ENCODE results near the gene CHAF1A.

The CHAF1A gene

DNA sequence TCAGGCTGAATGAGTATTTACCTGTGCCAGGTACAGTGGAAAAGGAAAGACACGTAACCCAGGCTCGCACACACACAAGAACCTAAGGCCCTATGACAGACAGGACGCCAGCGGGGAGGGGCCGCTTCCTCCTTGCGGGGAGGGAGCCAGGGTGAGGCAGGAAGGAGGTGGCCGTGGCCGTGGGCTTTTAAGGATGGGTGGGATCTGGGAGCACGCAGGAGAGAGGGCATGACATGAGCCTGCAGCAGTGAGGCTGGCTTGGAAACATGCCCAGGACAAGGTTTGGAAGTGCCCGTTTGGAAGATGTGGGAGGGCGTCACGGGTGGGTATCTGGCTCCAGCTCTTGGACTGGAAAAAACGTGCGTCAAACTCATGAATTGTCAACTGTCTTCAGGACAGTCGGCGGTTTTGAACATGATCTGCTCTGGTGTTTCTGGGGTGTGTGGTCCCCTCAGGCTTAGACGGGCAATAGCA is 22.1 kb upstream of the CHAF1A start:
- Mint-ChIP-seq H3K36me3 (ENCODE audit: low read depth) (peaks cover 12% of the 10 kb centered on the region), H3K27ac (peak overlapping the region; percentile 91), H3K9me3 (no peaks in the 10 kb centered on the region), H3K27me3 (ENCODE audit: low read depth) (no peaks in the 10 kb centered on the region), H3K4me1 (ENCODE audit: low read depth) (peaks cover 48% of the 10 kb centered on the region), H3K4me3 (peak overlapping the region; percentile 84)
- DNase-seq (ENCODE audit: low spot score), result no peak

DNA sequence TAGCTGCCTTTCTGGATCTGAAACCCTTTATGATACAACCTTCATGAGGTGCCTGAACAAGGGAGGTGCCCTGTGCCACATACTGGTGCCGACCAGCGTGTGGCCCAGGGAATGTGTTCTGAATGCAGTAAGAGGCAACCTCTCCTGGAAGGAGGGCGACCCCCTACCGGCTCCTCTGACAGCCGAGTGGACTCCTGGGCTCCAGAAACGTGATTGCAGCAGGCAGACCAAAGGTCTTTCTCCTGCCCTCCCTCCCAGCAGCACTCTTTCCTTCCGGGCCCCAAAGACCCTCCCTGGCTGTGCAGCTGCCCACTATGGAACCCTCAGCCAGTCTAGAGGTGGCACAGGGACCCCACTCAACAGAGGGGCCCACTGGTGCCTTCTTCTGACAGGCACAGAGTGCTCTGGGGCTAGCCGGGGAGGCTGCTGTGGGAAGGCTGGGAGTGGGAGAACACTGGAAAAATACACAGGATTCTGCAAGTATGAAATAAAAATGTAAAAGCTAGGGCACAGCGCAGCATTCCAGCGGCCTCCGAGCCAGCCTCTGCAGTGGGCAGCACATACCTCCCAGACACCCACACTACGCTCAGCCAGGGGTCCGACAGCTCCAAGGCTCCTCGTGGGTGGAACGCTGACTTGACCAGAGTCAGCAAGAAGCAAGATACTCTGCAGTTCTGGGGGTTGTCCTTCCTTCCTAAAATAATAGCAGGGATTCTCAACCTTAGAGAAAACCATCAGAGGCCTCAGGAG is 17.0 kb upstream of the CHAF1A start:
- Mint-ChIP-seq H3K27me3 (ENCODE audit: low read depth) (no peaks in the 10 kb centered on the region), H3K27ac (no peak overlapping the region), H3K36me3 (ENCODE audit: low read depth) (peaks cover 7% of the 10 kb centered on the region), H3K4me3 (no peak overlapping the region), H3K4me1 (ENCODE audit: low read depth) (peaks cover 22% of the 10 kb centered on the region), H3K9me3 (no peaks in the 10 kb centered on the region)
- no peak for DNase-seq (ENCODE audit: low spot score)

GRCh38 chr19:4386041-4386782 is 16.2 kb upstream of the CHAF1A start:
- no peak overlapping the region for H3K4me3 Mint-ChIP-seq
- no peaks in the 10 kb centered on the region for H3K27me3 Mint-ChIP-seq (ENCODE audit: low read depth)
- no peaks in the 10 kb centered on the region for H3K9me3 Mint-ChIP-seq
- peaks cover 20% of the 10 kb centered on the region for H3K4me1 Mint-ChIP-seq (ENCODE audit: low read depth)
- no peak for DNase-seq (ENCODE audit: low spot score)
- H3K36me3 Mint-ChIP-seq (ENCODE audit: low read depth), result peaks cover 7% of the 10 kb centered on the region
- H3K27ac Mint-ChIP-seq, result no peak overlapping the region

DNA sequence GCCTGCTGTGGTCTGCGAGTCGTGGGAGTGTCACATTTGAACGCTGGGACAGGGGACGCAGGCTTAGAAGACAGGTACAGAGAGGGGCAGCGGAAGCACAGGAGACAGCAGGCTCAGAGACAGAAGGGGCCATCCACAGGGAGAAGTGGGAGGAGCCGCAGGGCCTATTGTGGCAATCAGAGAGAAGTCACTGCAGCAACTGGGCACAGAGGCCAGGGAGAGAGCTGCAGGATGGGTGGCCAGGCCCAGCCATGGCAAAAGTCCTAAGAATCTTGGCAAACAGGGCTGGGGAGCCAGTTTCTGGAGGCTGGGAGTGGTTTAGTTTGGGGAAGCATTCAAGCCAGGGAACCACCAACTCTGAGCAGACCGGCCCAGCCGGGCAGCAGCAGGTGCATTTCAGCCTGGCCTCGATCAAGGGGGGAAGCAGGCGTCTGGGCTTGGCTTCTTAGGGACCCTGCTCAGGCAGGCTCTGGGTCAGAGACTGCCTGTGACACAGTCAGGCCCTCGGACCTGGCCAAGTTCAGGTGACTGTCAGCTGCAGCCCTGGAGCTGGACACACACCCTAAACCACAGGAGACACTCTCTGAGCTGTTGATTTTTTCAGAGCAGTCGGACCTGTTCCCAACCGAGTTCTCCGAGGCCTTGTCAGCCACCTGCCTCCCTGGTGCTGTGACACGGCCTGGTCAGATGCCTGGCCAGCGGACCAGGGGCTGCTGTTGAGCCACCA is 13.9 kb upstream of the CHAF1A start:
- peaks cover 7% of the 10 kb centered on the region for H3K36me3 Mint-ChIP-seq (ENCODE audit: low read depth)

DNA sequence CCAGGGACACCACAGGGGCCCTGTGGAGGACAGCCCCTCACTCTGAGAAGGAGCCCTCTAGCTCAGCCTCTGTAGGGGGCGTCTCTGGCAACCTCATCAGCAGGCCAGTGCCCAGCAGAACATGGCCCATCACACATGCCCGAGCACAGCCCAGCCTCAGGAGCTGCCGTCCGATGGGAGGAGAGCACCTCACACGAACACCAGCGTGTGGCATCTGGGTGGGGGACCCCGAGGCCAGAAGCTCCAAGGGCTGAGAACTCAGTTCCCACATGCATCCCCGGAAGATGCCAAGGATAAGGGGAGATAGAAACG is 13.4 kb upstream of the CHAF1A start:
- Mint-ChIP-seq H3K27me3 (ENCODE audit: low read depth) (no peaks in the 10 kb centered on the region), H3K9me3 (no peaks in the 10 kb centered on the region), H3K27ac (no peak overlapping the region), H3K4me3 (no peak overlapping the region), H3K4me1 (ENCODE audit: low read depth) (peaks cover 17% of the 10 kb centered on the region), H3K36me3 (ENCODE audit: low read depth) (peaks cover 10% of the 10 kb centered on the region)
- no peak for DNase-seq (ENCODE audit: low spot score)

More for the DNA sequence above, 13.9 kb upstream of the CHAF1A start:
- no peak for DNase-seq (ENCODE audit: low spot score)
- Mint-ChIP-seq H3K4me1 (ENCODE audit: low read depth) (peaks cover 15% of the 10 kb centered on the region), H3K27ac (no peak overlapping the region), H3K9me3 (no peaks in the 10 kb centered on the region), H3K4me3 (no peak overlapping the region), H3K27me3 (ENCODE audit: low read depth) (no peaks in the 10 kb centered on the region)

GRCh38 chr19:4389511-4390016 is 12.9 kb upstream of the CHAF1A start:
- Mint-ChIP-seq H3K4me3 (no peak overlapping the region), H3K9me3 (no peaks in the 10 kb centered on the region), H3K27ac (no peak overlapping the region), H3K4me1 (ENCODE audit: low read depth) (peaks cover 22% of the 10 kb centered on the region), H3K27me3 (ENCODE audit: low read depth) (no peaks in the 10 kb centered on the region), H3K36me3 (ENCODE audit: low read depth) (peaks cover 11% of the 10 kb centered on the region)
- DNase-seq (ENCODE audit: low spot score), result no peak

- Mint-ChIP-seq H3K36me3 (ENCODE audit: low read depth) (peaks cover 14% of the 10 kb centered on the region), H3K27me3 (ENCODE audit: low read depth) (no peaks in the 10 kb centered on the region), H3K4me1 (ENCODE audit: low read depth) (peaks cover 25% of the 10 kb centered on the region), H3K9me3 (no peaks in the 10 kb centered on the region), H3K4me3 (peak overlapping the region; percentile 45), H3K27ac (peak overlapping the region; percentile 93)
- no peak for DNase-seq (ENCODE audit: low spot score)
These were observed 12.3 kb upstream of the CHAF1A start for GRCh38 chr19:4390017-4390566.

DNA sequence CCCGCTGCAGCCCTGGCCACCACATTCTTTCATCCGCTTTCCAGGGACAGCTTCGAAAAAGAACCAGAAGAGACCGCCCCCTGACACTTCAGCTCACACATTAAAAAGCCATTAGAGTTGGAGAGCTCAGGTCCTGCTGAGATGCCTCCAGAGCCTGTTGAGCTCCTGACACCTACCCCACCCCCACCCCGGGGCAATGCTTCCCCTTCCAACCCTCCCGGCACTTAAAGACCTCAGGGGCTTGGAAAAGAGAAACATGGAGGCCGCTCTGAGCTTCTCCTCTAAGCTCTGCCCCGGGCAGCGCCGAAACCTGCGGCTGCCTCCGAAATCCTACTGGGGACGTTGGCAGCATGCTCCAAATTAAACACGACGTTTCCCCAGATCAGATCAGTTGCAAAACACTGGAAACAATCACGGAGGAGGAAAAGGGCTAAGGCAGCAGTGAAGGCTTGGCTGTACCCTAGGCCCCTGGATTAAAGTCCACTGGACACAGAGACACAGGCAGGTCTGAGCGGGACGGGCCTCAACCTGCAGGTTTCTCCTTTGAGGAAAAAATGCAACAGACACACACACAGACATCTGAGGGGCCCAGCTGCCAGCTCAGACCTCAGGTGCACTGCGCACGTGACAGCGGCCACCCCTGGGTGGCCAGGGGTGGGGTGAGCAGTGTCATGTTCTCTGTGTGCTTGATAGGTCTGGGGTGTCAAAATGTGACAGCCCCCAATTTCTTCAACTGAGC is 11.7 kb upstream of the CHAF1A start:
- Mint-ChIP-seq H3K27me3 (ENCODE audit: low read depth) (no peaks in the 10 kb centered on the region), H3K36me3 (ENCODE audit: low read depth) (peaks cover 18% of the 10 kb centered on the region), H3K9me3 (no peaks in the 10 kb centered on the region), H3K27ac (peak overlapping the region; percentile 93), H3K4me3 (peak overlapping the region; percentile 36), H3K4me1 (ENCODE audit: low read depth) (peaks cover 25% of the 10 kb centered on the region)
- no peak for DNase-seq (ENCODE audit: low spot score)

GRCh38 chr19:4391306-4391693 is 11.1 kb upstream of the CHAF1A start:
- H3K9me3 Mint-ChIP-seq, result no peaks in the 10 kb centered on the region
- H3K36me3 Mint-ChIP-seq (ENCODE audit: low read depth), result peaks cover 21% of the 10 kb centered on the region
- no peak for DNase-seq (ENCODE audit: low spot score)
- H3K27me3 Mint-ChIP-seq (ENCODE audit: low read depth), result no peaks in the 10 kb centered on the region
- H3K27ac Mint-ChIP-seq, result no peak overlapping the region
- H3K4me3 Mint-ChIP-seq, result no peak overlapping the region
- H3K4me1 Mint-ChIP-seq (ENCODE audit: low read depth), result peaks cover 25% of the 10 kb centered on the region

GRCh38 chr19:4391701-4392483 is 10.5 kb upstream of the CHAF1A start:
- Mint-ChIP-seq H3K27ac (no peak overlapping the region), H3K36me3 (ENCODE audit: low read depth) (peaks cover 24% of the 10 kb centered on the region)

DNA sequence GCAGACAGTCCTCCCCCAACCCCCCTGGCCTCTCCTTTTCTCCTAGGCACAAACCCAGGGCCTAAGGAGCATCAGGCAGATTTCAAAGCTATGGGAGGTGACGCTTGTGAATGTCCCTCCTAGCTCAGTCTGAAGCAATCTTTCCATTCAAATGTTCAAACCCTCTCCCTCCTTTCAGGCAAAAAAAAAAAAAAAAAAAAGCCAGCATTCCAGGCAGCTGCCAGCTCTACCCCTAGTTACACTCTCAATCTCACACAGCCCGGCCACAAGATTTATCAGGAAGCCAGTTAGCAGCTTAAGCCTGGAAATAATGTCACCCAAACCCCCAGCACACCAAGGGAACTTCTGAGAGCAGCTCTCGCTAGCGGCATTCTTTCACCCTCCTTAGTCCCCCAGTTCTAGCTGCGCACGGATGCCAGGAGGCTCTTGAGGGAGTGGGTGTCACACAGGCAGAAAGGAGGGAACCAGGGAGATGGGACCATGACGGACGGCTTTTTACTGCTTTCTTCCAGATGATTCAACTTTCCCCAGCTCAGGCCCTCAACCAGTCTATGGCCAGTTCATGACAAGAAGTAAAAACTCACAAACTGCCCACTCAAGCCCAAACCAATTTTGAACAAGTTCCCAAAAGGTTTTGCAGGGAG is 8.4 kb upstream of the CHAF1A start:
- peak overlapping the region; percentile 13 for H3K27ac Mint-ChIP-seq
- H3K4me1 Mint-ChIP-seq (ENCODE audit: low read depth), result peaks cover 41% of the 10 kb centered on the region
- peaks cover 31% of the 10 kb centered on the region for H3K36me3 Mint-ChIP-seq (ENCODE audit: low read depth)
- no peak for DNase-seq (ENCODE audit: low spot score)
- no peaks in the 10 kb centered on the region for H3K9me3 Mint-ChIP-seq
- H3K27me3 Mint-ChIP-seq (ENCODE audit: low read depth), result no peaks in the 10 kb centered on the region
- H3K4me3 Mint-ChIP-seq, result no peak overlapping the region

More at GRCh38 chr19:4391701-4392483, 10.5 kb upstream of the CHAF1A start:
- Mint-ChIP-seq H3K4me3 (no peak overlapping the region), H3K27me3 (ENCODE audit: low read depth) (no peaks in the 10 kb centered on the region), H3K4me1 (ENCODE audit: low read depth) (peaks cover 31% of the 10 kb centered on the region), H3K9me3 (no peaks in the 10 kb centered on the region)
- DNase-seq (ENCODE audit: low spot score), result no peak

- peaks cover 47% of the 10 kb centered on the region for H3K4me1 Mint-ChIP-seq (ENCODE audit: low read depth)
These were observed 5.3 kb upstream of the CHAF1A start for GRCh38 chr19:4396949-4397783.

More at GRCh38 chr19:4396949-4397783, 5.3 kb upstream of the CHAF1A start:
- Mint-ChIP-seq H3K27ac (no peak overlapping the region), H3K9me3 (no peaks in the 10 kb centered on the region), H3K36me3 (ENCODE audit: low read depth) (peaks cover 33% of the 10 kb centered on the region), H3K4me3 (no peak overlapping the region), H3K27me3 (ENCODE audit: low read depth) (no peaks in the 10 kb centered on the region)
- DNase-seq (ENCODE audit: low spot score), result no peak

All from T-helper 2 cell treated with Interferon-gamma antibody and Interleukin-4, amounts not matched to agents 5 μg/mL and 100 μg/mL, for 36 hours (primary cell).